ENCODE results near the gene FGF1.

FGF1 gene

DNA sequence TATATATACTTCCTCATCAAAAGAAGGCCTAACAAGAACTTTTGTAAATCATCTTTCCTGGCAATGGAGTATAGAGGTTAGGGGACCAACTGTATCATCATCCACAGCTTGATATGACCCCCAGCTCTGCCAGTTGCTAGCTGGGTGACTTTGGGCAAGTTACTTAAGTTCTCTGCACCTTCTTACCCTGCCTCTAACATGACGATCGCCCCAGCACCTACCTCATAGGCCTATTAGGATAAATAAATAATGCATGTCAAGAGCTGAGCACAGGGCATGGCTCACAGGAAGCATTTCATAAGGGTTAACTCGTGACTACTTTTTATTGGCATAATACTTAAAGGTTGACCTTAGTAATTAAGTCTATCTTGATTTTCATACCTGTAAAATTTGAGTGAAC is 29.4 kb upstream of the FGF1 start:
- in situ Hi-C loops (cut with HindIII; ENCODE audit: low pct_unique_long_range_greater_than_20kb, low sequenced_read_pairs): loop anchor here (25.0 kb wide), 1 partner anchor 172 kb away; no protein-coding TSS in a partner anchor
- no peak for TF ChIP-seq JUND (IDR thresholded peaks at IDR 0.05; ENCODE audit: low read depth)
- no peak for DNase-seq (ENCODE audit: low read depth in 1 of 2, low spot score in 1 of 2)

GRCh38 chr5:142713121-142713706 is 27.3 kb upstream of the FGF1 start:
- peak; percentile 59 to 94 for DNase-seq (ENCODE audit: low read depth in 1 of 2, low spot score in 1 of 2)
- no peak for TF ChIP-seq JUND (IDR thresholded peaks at IDR 0.05; ENCODE audit: low read depth)
- in situ Hi-C loops (cut with HindIII; ENCODE audit: low pct_unique_long_range_greater_than_20kb, low sequenced_read_pairs): loop anchor here (25.0 kb wide), 1 partner anchor 174 kb away; no protein-coding TSS in a partner anchor

- in situ Hi-C loops (cut with HindIII; ENCODE audit: low pct_unique_long_range_greater_than_20kb, low sequenced_read_pairs): loop anchor here (25.0 kb wide), 1 partner anchor 184 kb away; no protein-coding TSS in a partner anchor
- TF ChIP-seq JUND (IDR thresholded peaks at IDR 0.05; ENCODE audit: low read depth): no peak
- no peak for DNase-seq (ENCODE audit: low read depth in 1 of 2, low spot score in 1 of 2)
These were observed 17.3 kb upstream of the FGF1 start for GRCh38 chr5:142703153-142703552.

DNA sequence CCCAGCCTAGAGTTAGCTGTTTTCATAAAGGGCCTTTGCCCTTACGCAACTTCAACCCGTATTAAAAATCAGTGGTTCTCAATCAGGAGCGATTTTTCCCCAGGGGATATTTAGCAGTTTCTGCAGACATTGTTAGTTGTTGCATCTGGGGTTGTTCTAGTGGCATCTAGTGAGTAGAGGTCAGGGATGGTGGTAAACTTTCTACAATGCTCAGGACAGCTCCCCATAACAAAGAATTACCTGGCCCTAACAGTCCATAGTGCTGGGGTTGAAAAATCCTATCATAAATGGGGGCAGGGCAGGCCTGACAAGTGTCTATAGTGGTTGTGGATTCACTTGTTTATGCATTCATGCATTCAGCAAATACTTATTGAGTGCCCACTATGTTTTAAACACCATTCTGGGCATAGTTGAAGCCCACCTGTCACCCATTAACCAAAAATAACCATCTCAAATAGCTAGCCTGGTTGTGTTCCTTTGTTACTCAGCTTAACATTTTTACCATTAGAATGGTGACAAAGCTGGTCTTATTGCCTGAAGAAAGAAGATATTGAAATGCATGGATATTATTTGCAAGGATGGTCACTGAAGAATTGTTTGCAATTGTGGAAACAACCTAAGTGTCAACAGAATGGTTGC is 15.9 kb upstream of the FGF1 start:
- in situ Hi-C loops (cut with HindIII; ENCODE audit: low pct_unique_long_range_greater_than_20kb, low sequenced_read_pairs): loop anchor here (25.0 kb wide), 1 partner anchor 186 kb away; no protein-coding TSS in a partner anchor
- TF ChIP-seq JUND (IDR thresholded peaks at IDR 0.05; ENCODE audit: low read depth): no peak
- no peak for DNase-seq (ENCODE audit: low read depth in 1 of 2, low spot score in 1 of 2)

DNA sequence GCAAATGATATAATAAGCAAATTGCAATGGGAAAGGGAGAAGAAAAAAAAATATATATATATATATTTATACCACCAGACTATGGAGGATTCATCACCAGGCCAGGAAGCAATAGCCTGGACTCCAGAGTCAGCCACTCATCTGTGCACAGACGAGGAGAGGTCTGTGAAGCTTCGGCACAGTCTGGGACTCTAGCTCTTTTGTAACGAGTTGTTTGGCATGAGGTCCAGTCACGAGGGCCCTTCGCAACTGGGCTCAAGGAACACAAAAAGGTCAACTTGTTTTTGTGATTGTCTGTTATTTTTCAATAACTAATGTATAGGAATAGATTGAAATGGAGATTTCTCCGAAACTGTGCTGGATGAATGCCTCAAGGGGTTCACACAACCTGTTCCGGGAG is 14.7 kb upstream of the FGF1 start:
- no peak for DNase-seq (ENCODE audit: low read depth in 1 of 2, low spot score in 1 of 2)
- TF ChIP-seq JUND (IDR thresholded peaks at IDR 0.05; ENCODE audit: low read depth): no peak
- in situ Hi-C loops (cut with HindIII; ENCODE audit: low pct_unique_long_range_greater_than_20kb, low sequenced_read_pairs): loop anchor here (25.0 kb wide), 1 partner anchor 187 kb away; no protein-coding TSS in a partner anchor

DNA sequence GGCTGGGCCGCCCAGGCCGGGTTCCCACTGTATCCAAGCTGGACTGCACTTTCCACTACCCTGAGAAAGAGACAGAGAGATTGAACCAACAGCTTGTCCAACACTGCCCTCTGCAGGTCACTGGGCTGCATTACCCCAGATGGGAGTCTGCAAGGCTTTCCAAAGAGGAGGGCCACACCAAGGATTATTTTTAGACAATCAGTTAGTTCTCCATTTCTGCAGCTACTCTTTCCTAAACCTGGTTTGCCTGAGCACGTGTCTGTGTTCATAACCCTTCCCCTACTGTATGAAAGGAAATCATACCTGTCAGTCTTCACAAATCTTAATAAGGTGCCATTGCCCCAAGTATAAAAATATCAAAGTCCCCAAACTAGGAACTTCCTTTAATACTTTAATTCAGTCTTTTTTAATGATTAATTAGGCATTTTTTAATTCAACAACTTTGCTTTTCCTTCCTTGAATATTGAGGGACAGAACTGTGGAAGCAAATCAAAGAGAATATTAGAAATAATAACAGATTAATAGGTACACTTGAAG is 13.4 kb upstream of the FGF1 start:
- in situ Hi-C loops (cut with HindIII; ENCODE audit: low pct_unique_long_range_greater_than_20kb, low sequenced_read_pairs): no loop called here
- DNase-seq (ENCODE audit: low read depth in 1 of 2, low spot score in 1 of 2): peak; percentile 69 to 89
- no peak for TF ChIP-seq JUND (IDR thresholded peaks at IDR 0.05; ENCODE audit: low read depth)

- no peak for TF ChIP-seq JUND (IDR thresholded peaks at IDR 0.05; ENCODE audit: low read depth)
- in situ Hi-C loops (cut with HindIII; ENCODE audit: low pct_unique_long_range_greater_than_20kb, low sequenced_read_pairs): no loop called here
- DNase-seq (ENCODE audit: low read depth in 1 of 2, low spot score in 1 of 2): no peak
These were observed 12.7 kb upstream of the FGF1 start for GRCh38 chr5:142698447-142699183.

DNA sequence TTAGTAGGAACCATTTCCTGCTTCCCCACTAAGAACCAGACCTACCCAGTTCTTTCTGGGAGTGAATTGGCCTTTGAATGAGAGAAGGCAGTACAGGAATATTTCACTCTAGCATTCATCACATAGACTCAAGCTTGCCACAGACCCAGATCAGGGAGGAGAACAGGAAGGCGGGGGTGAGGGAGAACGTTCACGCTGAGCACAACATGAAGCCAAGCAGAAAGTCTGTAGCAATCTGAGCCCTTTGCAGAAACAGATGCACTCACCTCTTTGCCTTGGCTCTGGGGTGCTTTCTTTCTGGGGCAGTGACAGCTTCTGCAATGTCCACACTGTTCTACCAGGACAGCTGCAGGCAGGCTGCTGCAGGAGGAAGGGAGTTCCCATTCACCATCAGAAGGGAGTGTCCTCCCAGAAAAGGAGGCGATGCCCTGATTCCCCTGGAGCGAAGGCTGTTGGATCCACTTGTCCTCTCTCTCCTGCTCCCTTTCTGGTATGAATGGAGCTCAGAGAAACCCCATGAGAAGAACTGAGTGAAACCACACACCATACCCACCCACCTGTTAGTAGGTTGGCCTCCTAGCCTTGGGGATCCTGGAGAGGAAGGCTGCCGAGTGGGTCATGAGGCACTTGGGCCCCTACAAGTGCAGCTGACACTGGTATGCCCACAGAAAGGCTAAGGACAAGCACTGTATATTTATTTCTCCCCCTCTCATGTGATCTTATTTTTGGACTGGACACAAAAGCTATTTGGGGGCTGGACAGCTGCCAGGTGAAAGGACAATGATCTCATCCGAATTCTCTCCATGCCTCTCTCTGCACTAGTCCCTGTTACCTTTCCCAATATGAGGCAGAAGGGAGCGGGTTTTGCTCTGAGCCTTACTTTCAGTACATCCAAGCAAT is 11.7 kb upstream of the FGF1 start:
- in situ Hi-C loops (cut with HindIII; ENCODE audit: low pct_unique_long_range_greater_than_20kb, low sequenced_read_pairs): no loop called here
- peak in 1 of 2 experiments; percentile 52 for DNase-seq (ENCODE audit: low read depth in 1 of 2, low spot score in 1 of 2)
- no peak for TF ChIP-seq JUND (IDR thresholded peaks at IDR 0.05; ENCODE audit: low read depth)

- in situ Hi-C loops (cut with HindIII; ENCODE audit: low pct_unique_long_range_greater_than_20kb, low sequenced_read_pairs): no loop called here
These were observed 10.5 kb upstream of the FGF1 start for GRCh38 chr5:142696379-142696778.

DNA sequence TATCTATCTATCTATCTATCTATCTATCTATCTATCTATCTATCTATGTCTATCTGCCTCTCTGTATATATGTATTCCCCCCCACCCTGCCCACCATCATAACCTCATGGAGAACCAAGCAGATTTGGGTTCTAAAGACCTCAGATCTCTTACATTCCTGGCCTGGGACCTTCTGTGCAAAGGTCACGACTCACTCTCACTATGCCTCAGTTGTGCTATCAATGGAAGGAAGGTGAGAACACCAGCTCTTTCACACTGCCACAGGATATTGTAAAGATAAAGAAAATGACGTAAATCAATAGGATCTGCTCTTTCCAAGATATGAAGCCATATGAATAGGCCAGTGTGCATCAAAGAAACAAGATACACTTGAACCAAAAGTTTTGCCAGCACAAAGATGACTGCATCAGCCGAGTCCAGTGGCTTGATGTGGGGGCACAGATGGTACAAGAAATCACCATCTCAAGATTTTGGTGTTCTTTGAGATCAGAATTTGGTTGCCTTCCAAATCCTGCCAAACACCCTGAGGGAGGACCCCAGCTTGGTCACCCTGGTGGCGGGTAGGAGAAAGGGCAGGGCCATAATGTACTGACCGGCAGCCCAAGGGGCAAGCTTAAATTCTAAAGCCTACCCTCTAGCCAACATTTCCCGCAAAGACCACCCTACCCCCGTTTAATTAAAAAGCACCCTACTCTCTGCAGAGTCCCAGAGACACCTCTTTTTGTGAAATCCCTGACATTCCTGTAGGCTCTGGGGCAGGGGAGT is 8.4 kb upstream of the FGF1 start:
- in situ Hi-C loops (cut with HindIII; ENCODE audit: low pct_unique_long_range_greater_than_20kb, low sequenced_read_pairs): no loop called here
- no peak for TF ChIP-seq JUND (IDR thresholded peaks at IDR 0.05; ENCODE audit: low read depth)
- no peak for DNase-seq (ENCODE audit: low read depth in 1 of 2, low spot score in 1 of 2)

More at GRCh38 chr5:142696379-142696778, 10.5 kb upstream of the FGF1 start:
- TF ChIP-seq JUND (IDR thresholded peaks at IDR 0.05; ENCODE audit: low read depth): no peak
- DNase-seq (ENCODE audit: low read depth in 1 of 2, low spot score in 1 of 2): no peak

DNA sequence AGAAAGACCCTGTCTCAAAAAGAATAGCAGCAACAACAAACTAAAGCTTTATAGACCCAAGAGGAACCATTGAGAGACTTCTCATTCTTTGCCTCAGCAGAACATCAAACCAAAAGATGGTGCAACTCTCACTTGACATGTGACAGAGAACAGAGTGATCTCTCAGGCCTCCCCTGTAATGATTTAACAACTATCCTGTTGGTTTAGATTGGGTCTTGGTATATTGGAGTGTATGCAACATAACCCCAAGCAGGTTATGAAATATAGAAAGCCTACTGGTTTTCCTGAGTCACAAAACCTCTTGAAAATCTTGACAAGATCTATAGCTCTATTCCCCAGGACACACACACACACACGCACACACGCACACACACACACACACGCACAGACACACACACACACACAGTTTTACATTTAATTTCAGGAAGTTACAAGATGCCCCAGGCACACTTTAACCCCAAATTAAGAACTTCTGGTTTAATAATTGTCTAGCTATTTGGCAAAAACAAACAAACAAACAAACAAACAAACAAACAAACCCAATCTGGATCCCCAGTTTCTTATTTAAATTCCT is 6.5 kb upstream of the FGF1 start:
- in situ Hi-C loops (cut with HindIII; ENCODE audit: low pct_unique_long_range_greater_than_20kb, low sequenced_read_pairs): no loop called here
- no peak for DNase-seq (ENCODE audit: low read depth in 1 of 2, low spot score in 1 of 2)
- no peak for TF ChIP-seq JUND (IDR thresholded peaks at IDR 0.05; ENCODE audit: low read depth)
